Measurements from ENCODE around the gene VARS2. TPM values are rescaled to one million over a fixed set of nuclear protein-coding genes. Genes with fewer than 3 reads are reported as not detected.

Gene VARS2
- total and polyA plus RNA-seq, 9 of the 15 experiments (the other 6 are each of a cell fraction or from before 2014, with no cell fraction given), result 1.6 to 53.6 (median 29.9) TPM

DNA sequence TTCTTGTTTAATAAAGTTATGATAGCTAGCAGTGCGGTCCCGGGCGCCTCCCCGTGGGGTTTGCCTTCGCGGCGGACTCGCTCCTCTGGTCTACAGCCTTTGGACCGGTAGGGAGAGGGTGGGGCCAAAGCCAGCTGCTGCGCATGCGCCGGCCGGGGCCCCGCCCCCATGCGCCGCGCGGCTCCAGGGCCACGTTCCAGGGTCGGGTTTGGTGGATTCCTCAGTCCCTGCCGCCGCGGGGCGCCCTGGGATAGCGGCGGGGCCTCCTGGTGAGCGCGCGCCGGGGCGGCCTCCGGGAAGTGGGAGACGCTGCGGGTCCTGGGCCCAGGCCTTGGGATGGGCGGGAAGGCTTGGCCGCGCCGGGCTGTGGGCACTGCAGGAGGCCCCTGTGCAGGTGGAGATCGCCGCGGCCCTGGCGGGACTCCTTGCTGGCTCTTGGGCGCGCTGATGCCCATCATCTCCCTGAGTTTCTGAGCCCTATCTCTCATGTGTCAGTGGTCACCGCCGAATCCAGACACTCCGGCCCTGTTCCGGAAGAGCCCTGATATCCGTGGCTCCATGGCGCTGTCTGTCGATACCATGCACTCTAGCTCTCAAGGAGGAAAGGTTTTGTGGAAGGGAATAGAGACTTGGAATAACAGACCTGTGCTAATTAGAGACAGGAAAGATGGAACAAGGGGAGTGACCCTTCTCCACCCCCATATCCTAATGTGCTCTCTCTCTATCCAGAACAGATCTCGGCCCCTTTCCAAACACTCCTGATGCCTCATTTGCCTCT lies at the start of gene VARS2 (continued):
- TF ChIP-seq BDP1 (IDR thresholded peaks at IDR 0.05; ENCODE audit: insufficient read depth, insufficient read length) (no peak), SREBF2 (CRISPR knock-in tag; IDR thresholded peaks at IDR 0.05) (no peak), RBM14 (IDR thresholded peaks at IDR 0.05; ENCODE audit: borderline replicate concordance, insufficient read depth, low read depth, low read length) (no peak), SETDB1 (IDR thresholded peaks at IDR 0.05; ENCODE audit: low read length) (no peak), NR2F6 (CRISPR knock-in tag; IDR thresholded peaks at IDR 0.05) (no peak), NFE2 (IDR thresholded peaks at IDR 0.05; ENCODE audit: low read depth) (no peak), SRSF7 (optimal IDR thresholded peaks at IDR 0.05; ENCODE audit: low read depth, low read length) (no peak), PHB (CRISPR knock-in tag; IDR thresholded peaks at IDR 0.05) (peak; percentile 69; the same call in 1 of the 2 replicates), NBN (IDR thresholded peaks at IDR 0.05; ENCODE audit: low read depth) (peak; percentile 46; the same call in 1 of the 2 replicates), NCOA2 (IDR thresholded peaks at IDR 0.05; ENCODE audit: partially characterized antibody in 2 of 2) (no peak), ZNF780A (CRISPR knock-in tag; IDR thresholded peaks at IDR 0.05) (no peak; the same call in 1 of the 2 replicates), ZNF589 (CRISPR knock-in tag; IDR thresholded peaks at IDR 0.05; ENCODE audit: low read depth) (peak; percentile 71; the same call in 1 of the 2 replicates), KLF1 (tag; IDR thresholded peaks at IDR 0.05) (peak; percentile 66; the same call in 1 of the 2 replicates), ZNF699 (CRISPR knock-in tag; IDR thresholded peaks at IDR 0.05; ENCODE audit: insufficient replicate concordance) (no peak), DDX20 (tag; IDR thresholded peaks at IDR 0.05; ENCODE audit: low read depth) (no peak), RBM15 (IDR thresholded peaks at IDR 0.05; ENCODE audit: insufficient read depth, low read length) (no peak), GTF2E2 (tag; IDR thresholded peaks at IDR 0.05) (no peak), ZNF232 (CRISPR knock-in tag; IDR thresholded peaks at IDR 0.05) (no peak), HNRNPUL1 (IDR thresholded peaks at IDR 0.05; ENCODE audit: low read length) (0 out of 2 replicates have a peak, but pooled peaks have one; percentile 41), HDAC3 (IDR thresholded peaks at IDR 0.05; ENCODE audit: borderline replicate concordance, partially characterized antibody) (no peak), TCFL5 (CRISPR knock-in tag; conservative IDR thresholded peaks at IDR 0.05) (no peak), SREBF1 (IDR thresholded peaks at IDR 0.05; ENCODE audit: borderline replicate concordance, low read depth, low read length) (no peak), ZNF253 (CRISPR knock-in tag; conservative IDR thresholded peaks at IDR 0.05) (no peak), RHOXF2B (CRISPR knock-in tag; conservative IDR thresholded peaks at IDR 0.05) (0 out of 2 replicates have a peak, but pooled peaks have one; percentile 59), ZNF696 (CRISPR knock-in tag; conservative IDR thresholded peaks at IDR 0.05) (no peak), ZNF507 (tag; conservative IDR thresholded peaks at IDR 0.05) (no peak)
- TF ChIP-seq, protein P1, sequence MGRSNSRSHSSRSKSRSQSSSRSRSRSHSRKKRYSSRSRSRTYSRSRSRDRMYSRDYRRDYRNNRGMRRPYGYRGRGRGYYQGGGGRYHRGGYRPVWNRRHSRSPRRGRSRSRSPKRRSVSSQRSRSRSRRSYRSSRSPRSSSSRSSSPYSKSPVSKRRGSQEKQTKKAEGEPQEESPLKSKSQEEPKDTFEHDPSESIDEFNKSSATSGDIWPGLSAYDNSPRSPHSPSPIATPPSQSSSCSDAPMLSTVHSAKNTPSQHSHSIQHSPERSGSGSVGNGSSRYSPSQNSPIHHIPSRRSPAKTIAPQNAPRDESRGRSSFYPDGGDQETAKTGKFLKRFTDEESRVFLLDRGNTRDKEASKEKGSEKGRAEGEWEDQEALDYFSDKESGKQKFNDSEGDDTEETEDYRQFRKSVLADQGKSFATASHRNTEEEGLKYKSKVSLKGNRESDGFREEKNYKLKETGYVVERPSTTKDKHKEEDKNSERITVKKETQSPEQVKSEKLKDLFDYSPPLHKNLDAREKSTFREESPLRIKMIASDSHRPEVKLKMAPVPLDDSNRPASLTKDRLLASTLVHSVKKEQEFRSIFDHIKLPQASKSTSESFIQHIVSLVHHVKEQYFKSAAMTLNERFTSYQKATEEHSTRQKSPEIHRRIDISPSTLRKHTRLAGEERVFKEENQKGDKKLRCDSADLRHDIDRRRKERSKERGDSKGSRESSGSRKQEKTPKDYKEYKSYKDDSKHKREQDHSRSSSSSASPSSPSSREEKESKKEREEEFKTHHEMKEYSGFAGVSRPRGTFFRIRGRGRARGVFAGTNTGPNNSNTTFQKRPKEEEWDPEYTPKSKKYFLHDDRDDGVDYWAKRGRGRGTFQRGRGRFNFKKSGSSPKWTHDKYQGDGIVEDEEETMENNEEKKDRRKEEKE (IDR thresholded peaks at IDR 0.05; ENCODE audit: borderline replicate concordance in 1 of 2, control insufficient read depth in 1 of 2, low read depth in 2 of 2, low read length in 1 of 2), result no peak
- TF ChIP-seq, protein P2, sequence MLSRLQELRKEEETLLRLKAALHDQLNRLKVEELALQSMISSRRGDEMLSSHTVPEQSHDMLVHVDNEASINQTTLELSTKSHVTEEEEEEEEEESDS (CRISPR knock-in tag; IDR thresholded peaks at IDR 0.05), result no peak

All from K562 (cell line).